Activated CD4-positive, alpha-beta memory T cell treated with anti-CD3 and anti-CD28 coated beads for 36 hours (primary cell): Measurements from ENCODE around the gene BANP. TPM values are rescaled to one million over a fixed set of nuclear protein-coding genes. Genes with fewer than 3 reads are reported as not detected.
A peak's percentile ranks its signal among the peaks of the same experiment; 100 is the strongest.
"Not testable (repeated sequence)": the region's sequence is repeated elsewhere in the genome, so short reads cannot be mapped to it uniquely, and the experiment has no call there.

Experiments
- CTCF ChIA-PET: fragments of 350-600 bp; sonication (Branson Sonifier 250); formaldehyde crosslinking; loops from one replicate; lab custom pipeline; 2021; ENCODE audit warnings: antibody characterized with exemption, inconsistent platforms; lab: Charles Lee
- POLR2A ChIA-PET: fragments of 350-600 bp; sonication (Branson Sonifier 250); formaldehyde crosslinking; loops from one replicate; lab custom pipeline; 2021; ENCODE audit warnings: antibody characterized with exemption; lab: Charles Lee
- DNase-seq: peaks from one replicate; pipeline ENCODE4 v3.0.0-alpha.2; 2020
- H3K27ac Mint-ChIP-seq: one replicate; pipeline ENCODE4 v1.8.0; 2021; ENCODE audit warnings: mixed read lengths
- H3K27me3 Mint-ChIP-seq: one replicate; pipeline ENCODE4 v1.8.0; 2021; ENCODE audit warnings: mixed read lengths
- H3K36me3 Mint-ChIP-seq: one replicate; pipeline ENCODE4 v1.8.0; 2021; ENCODE audit warnings: mixed read lengths
- H3K4me1 Mint-ChIP-seq: one replicate; pipeline ENCODE4 v1.8.0; 2021; ENCODE audit warnings: low read depth, mixed read lengths
- H3K4me3 Mint-ChIP-seq: one replicate; pipeline ENCODE4 v1.8.0; 2021; ENCODE audit warnings: mild to moderate bottlenecking, mixed read lengths
- H3K9me3 Mint-ChIP-seq: one replicate; pipeline ENCODE4 v1.8.0; 2021; ENCODE audit warnings: mixed read lengths
- intact Hi-C: fragments of 100-400 bp; cut with micrococcal nuclease; formaldehyde crosslinking; loops from one replicate; pipeline ENCODE4 v1.15.1; 2023
- total RNA-seq, 2 experiments: library from RNA; stranded (reverse); gene quantifications; one replicate each; pipeline ENCODE4 v1.2.3, GENCODE V29; 2021

Gene BANP
- total RNA-seq, 2 experiments from 2014 or later, result 29.6 to 30.6 TPM

DNA sequence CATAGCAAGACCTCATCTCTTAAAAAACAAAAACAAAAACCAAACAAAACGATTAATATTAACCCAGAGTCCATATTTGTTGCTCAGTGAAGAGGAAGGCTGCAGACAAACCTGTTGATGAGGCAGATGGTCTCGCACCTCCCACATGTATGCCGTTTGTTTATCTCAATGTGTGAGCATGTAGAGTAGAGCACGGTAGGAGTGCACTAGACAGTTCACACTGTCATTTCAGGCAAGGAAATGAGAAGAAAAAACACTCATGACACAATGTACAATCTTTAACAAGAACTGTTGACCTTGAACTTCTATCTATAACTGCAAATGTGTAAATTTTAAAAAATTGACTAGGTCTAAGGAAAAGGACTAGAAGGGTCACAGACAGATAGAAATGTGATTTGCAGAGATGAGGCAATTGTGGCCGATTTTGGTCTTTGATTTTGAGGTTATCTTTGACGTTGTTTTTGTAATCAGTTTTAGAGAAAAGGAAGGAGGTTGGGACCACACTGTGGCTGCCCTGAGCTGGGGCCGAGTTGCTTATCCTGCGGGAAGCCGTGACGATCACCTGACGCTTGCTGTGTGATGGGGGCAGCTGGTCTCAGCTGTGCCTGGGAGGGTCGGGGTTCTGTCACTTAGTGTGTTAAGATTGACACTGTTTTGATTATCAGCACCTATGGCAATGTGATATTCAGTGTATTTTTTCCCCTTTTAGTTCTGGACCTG is 28.8 kb downstream of the BANP start:
- peak overlapping the region; percentile 4 for H3K27ac Mint-ChIP-seq
- peaks cover 59% of the 10 kb centered on the region for H3K4me1 Mint-ChIP-seq
- intact Hi-C loops, CTCF ChIA-PET, DNase-seq, POLR2A ChIA-PET, H3K9me3 Mint-ChIP-seq, H3K27me3 Mint-ChIP-seq, H3K4me3 Mint-ChIP-seq: not testable (repeated sequence)
- peaks cover 32% of the 10 kb centered on the region for H3K36me3 Mint-ChIP-seq

DNA sequence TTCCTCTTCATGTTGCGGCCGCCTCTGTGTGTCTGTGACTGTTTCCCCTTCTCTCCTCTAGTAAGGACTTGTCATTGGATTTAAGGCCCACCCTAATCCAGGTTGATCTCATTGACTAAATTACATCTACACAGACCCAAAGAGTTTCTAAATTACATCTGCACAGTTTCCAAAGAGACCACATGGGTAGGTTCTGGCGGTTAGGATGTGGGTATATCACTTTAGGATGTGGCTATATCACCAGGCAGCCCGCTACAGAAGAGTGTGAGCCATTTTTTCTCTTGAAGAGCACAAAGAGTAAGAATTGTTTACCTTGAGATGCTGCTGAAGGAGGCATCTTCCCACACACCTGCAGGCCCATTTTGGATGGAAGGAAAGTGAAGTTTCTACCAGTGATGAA is 30.1 kb downstream of the BANP start:
- Mint-ChIP-seq H3K27ac (peak overlapping the region; percentile 40), H3K36me3 (peaks cover 35% of the 10 kb centered on the region), H3K4me1 (peaks cover 70% of the 10 kb centered on the region)
- DNase-seq, intact Hi-C loops, H3K9me3 Mint-ChIP-seq, H3K27me3 Mint-ChIP-seq, POLR2A ChIA-PET, H3K4me3 Mint-ChIP-seq, CTCF ChIA-PET: not testable (repeated sequence)

DNA sequence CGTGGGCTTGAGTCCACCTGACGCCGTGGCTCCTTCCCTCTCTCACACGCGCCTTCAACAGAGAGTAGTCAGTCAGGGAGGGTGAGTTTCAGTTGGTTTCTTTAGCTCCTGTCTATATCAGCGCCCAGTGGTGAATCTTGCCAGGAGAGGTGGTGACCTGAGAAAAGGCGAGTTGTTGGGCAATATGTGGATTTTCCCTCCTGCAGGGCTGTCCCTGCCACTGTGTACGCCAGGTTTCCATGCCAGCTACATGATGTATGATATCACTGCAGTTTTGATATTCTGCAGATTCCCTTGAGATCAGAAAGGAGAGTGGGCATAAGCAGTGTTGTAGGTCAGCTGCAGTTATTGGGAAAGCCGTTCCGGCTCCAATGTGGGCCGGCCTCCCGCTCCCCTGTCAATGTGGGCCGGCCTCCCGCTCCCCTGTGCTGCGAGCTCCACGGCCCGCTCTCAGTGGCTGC is 31.4 kb downstream of the BANP start:
- POLR2A ChIA-PET, result interaction anchor here (0.6 kb wide), 1 partner anchor 11 kb away, joined by 3 read pairs; no protein-coding TSS in a partner anchor
- no peak overlapping the region for H3K4me3 Mint-ChIP-seq
- no peak for DNase-seq
- H3K27me3 Mint-ChIP-seq, result no peaks in the 10 kb centered on the region
- intact Hi-C loops, result loop anchor here (1.0 kb wide), 1 partner anchor 19 kb away; no protein-coding TSS in a partner anchor
- no peaks in the 10 kb centered on the region for H3K9me3 Mint-ChIP-seq
- peaks cover 33% of the 10 kb centered on the region for H3K36me3 Mint-ChIP-seq
- CTCF ChIA-PET, result no interaction called here
- H3K4me1 Mint-ChIP-seq, result peaks cover 68% of the 10 kb centered on the region
- H3K27ac Mint-ChIP-seq, result peak overlapping the region; percentile 29

DNA sequence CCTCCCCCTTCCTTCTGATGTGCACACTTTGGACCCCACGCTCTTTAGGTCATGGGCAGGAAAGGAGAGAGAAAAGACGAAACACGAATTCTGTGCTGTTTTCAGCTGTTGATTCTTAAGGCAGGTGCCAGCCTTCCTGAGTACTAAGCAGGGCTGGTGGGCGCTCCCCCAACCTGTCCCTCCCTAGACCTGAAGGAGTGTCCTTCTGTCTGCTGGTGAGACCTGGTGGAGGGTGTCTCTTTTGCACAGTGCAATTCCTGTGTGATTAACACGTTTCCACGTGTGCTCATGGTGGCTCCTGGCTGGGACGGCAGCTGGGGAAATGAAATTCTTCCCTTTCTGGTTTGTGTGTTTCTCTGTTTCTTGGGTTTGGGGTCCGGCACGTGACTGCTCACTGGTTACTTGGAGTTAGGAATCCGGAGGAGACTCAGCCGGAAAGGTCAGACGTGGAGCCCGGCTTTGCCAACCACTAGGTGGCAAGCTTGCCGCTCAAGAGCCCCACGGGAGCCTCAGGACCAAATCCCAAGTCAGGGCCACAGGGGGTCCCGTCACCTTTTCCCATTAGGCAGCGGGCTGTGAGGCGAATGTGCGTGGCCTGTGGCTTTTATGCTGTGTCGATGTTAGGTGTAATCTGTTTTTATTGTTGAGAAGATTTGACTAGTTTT is 32.0 kb downstream of the BANP start:
- peaks cover 65% of the 10 kb centered on the region for H3K4me1 Mint-ChIP-seq
- CTCF ChIA-PET, DNase-seq, POLR2A ChIA-PET, H3K27me3 Mint-ChIP-seq, H3K9me3 Mint-ChIP-seq, H3K4me3 Mint-ChIP-seq: not testable (repeated sequence)
- peak overlapping the region; percentile 64 for H3K27ac Mint-ChIP-seq
- intact Hi-C loops, result loop anchor here (1.0 kb wide), 1 partner anchor 20 kb away; no protein-coding TSS in a partner anchor
- H3K36me3 Mint-ChIP-seq, result peaks cover 33% of the 10 kb centered on the region

DNA sequence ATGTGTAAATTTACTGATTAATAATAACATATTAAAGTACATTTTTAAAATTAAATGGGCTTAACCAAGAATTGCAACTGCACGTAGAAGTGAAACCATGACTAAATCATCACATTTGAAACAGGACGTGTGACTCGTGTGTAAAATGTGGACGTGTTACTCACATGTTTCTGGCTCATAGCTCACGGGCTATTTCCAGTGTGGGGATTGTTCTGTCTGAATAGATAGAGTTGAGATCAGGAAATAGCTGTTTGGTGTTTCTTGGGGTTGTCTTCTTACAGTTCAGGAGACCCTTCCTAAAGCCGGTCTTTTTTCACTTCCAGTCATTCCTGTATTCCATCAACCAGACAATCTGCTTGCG is 32.5 kb downstream of the BANP start:
- H3K4me3 Mint-ChIP-seq, H3K9me3 Mint-ChIP-seq, CTCF ChIA-PET, H3K27me3 Mint-ChIP-seq: not testable (repeated sequence)
- intact Hi-C loops, result loop anchor here (1.0 kb wide), 1 partner anchor 20 kb away; no protein-coding TSS in a partner anchor
- Mint-ChIP-seq H3K27ac (peak overlapping the region; percentile 73), H3K4me1 (peaks cover 60% of the 10 kb centered on the region), H3K36me3 (peaks cover 33% of the 10 kb centered on the region)
- peak; percentile 58 for DNase-seq
- POLR2A ChIA-PET, result interaction anchor here (1.1 kb wide), 1 partner anchor 20 kb away, joined by 3 read pairs; no protein-coding TSS in a partner anchor

DNA sequence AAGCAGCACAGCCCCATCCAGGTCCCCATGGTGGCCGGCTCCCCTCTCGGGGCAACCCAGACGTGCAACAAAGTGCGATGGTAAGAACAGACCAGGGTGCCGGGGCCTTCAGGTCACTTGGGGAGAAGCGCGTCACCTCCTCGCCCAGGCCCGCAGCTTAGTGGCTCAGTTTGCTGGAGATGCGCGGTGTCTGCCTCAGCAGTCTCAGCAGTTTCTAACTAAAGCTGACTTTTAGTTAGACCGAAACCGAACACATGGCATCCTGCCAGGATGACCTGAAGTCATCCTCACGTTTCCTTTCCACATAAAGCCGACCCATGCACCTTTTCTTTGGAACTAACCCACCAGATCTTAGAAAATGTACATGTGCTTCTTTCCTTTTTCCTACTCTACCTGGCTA is 32.9 kb downstream of the BANP start:
- Mint-ChIP-seq H3K36me3 (peaks cover 35% of the 10 kb centered on the region), H3K4me1 (peaks cover 56% of the 10 kb centered on the region), H3K27ac (peak overlapping the region; percentile 73)
- H3K4me3 Mint-ChIP-seq, H3K27me3 Mint-ChIP-seq, intact Hi-C loops, H3K9me3 Mint-ChIP-seq, CTCF ChIA-PET: not testable (repeated sequence)
- DNase-seq, result peak; percentile 51
- POLR2A ChIA-PET, result interaction anchor here (1.1 kb wide), 1 partner anchor 21 kb away, joined by 3 read pairs; no protein-coding TSS in a partner anchor

DNA sequence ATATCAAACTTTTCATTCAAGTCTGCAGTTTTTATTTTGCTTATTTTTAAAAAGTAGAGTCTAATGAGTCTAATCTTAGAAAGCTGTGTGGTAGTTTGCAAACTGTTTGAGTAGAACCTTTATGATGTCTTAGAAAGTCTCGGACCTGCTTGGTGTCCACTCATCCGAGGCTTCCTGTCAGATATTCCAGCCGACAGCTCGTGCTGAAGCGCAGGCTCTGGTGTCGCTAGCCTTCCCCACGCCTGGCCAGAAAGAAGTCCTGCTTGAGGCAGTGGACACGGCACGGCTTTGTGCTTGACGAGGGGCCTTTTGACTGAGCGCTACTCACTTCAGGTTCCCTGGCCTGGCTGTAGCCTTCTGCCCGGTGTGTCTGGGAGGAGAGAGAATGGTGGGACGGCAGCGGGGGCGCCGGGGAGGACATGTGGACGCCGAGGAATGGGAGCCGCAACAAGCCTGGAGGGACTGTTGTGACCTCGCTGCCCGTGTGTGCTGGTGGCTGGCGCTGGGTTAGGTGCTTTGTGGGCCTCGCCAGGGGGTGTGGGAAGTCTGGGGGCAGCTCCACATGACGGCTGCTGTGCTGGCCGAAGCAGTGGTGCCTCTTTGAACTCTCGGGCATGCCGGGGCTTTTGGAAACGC is 33.5 kb downstream of the BANP start:
- no peaks in the 10 kb centered on the region for H3K9me3 Mint-ChIP-seq
- H3K36me3 Mint-ChIP-seq, result peaks cover 37% of the 10 kb centered on the region
- H3K27ac Mint-ChIP-seq, result peak overlapping the region; percentile 73
- intact Hi-C loops, result no loop called here
- H3K4me1 Mint-ChIP-seq, result peaks cover 51% of the 10 kb centered on the region
- H3K27me3 Mint-ChIP-seq, result no peaks in the 10 kb centered on the region
- ChIA-PET CTCF (no interaction called here), POLR2A (interaction anchor here (1.1 kb wide), 1 partner anchor 21 kb away, joined by 3 read pairs; no protein-coding TSS in a partner anchor)
- no peak overlapping the region for H3K4me3 Mint-ChIP-seq
- no peak for DNase-seq

DNA sequence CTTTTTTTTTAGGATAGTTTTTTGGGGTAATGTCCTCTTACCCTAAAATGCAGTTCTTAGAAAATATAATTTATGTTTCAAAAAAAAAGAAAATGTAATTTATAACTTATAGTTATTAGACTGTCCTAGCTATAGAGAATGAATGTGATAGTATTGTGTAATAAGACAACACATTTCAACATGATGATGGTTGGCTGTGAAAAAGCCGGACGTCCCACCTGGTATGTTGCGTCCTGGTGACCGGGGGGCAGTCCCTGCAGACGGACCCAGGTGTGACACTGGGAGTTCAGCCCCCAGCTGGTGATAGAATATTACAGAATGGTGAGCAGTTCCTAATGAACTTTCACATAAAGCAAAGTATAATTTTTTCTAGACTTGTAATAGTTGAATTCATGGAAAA is 34.3 kb downstream of the BANP start:
- peaks cover 46% of the 10 kb centered on the region for H3K4me1 Mint-ChIP-seq
- POLR2A ChIA-PET, H3K9me3 Mint-ChIP-seq, H3K27me3 Mint-ChIP-seq, H3K4me3 Mint-ChIP-seq, intact Hi-C loops, DNase-seq: not testable (repeated sequence)
- peak overlapping the region; percentile 92 for H3K27ac Mint-ChIP-seq
- CTCF ChIA-PET, result interaction anchor here (0.7 kb wide), 1 partner anchor 203 kb away, joined by 3 read pairs; no protein-coding TSS in a partner anchor
- peaks cover 35% of the 10 kb centered on the region for H3K36me3 Mint-ChIP-seq

DNA sequence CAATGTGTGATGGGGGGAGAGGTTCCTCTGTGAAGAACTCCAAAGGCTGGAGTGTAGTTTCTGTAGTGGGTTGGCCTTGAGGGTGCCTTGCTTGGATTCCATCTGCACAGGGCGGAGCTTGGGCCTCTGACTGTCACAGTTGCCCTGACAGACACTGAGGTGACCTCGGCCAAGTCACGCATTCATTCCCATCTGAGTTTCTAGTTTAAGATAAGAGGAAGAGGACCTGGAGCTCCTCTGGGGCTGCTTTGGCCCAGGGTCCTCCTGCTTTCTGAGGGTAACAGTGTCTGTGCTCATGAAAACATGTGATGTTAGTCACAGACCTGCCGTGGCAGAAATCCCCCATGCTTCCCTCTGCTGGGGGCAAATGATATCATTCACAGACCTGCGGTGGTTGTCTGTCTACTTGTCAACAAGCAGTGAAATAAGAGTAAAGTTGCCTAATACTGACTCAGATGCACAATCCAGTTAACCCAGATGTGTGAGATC is 35.2 kb downstream of the BANP start:
- H3K27me3 Mint-ChIP-seq, intact Hi-C loops, POLR2A ChIA-PET, H3K9me3 Mint-ChIP-seq, CTCF ChIA-PET, H3K4me3 Mint-ChIP-seq: not testable (repeated sequence)
- Mint-ChIP-seq H3K4me1 (peaks cover 41% of the 10 kb centered on the region), H3K27ac (peak overlapping the region; percentile 92), H3K36me3 (peaks cover 35% of the 10 kb centered on the region)
- peak; percentile 72 for DNase-seq

DNA sequence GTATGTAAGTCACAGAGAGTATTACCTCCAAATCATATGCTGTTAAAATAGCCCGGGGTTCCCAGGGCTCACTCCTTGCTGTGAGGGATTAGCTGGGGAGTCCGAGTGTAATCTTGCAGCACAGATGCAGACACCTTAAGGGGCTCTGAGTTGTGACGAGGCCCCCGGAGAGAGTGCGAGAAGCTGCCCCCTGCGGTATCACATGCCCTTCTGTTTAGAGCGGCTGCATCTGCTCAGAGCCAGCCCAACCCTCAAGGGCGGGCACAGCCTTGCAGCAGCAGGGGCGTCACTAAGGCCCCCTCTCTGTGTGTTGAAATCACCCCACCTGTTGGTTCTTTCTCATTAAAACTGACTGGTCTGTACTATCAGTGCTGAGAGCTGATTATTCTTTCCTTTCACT is 37.4 kb downstream of the BANP start:
- H3K4me3 Mint-ChIP-seq, H3K27me3 Mint-ChIP-seq, intact Hi-C loops, POLR2A ChIA-PET, H3K27ac Mint-ChIP-seq, DNase-seq, CTCF ChIA-PET, H3K9me3 Mint-ChIP-seq: not testable (repeated sequence)
- Mint-ChIP-seq H3K36me3 (peaks cover 22% of the 10 kb centered on the region), H3K4me1 (peaks cover 27% of the 10 kb centered on the region)

DNA sequence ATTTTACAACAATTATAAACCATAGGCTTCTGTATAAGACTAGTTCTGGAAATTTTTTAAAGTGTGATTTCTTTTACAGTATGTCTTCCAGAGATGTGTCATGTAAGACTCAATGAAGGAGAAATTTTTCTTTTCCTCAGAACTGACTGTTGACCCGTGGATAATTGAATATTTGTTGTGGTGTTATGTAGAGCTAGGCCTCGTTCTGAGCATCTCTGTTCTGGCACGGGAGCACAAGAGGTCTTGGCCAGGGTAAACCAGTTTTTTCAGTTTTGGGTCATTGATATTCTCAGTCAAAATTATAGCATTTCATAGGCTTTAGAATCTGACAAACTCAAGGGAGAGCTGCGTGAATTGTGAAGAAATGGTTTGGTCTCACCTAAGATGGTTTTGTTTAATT is 39.0 kb downstream of the BANP start:
- DNase-seq, H3K27me3 Mint-ChIP-seq, H3K9me3 Mint-ChIP-seq, CTCF ChIA-PET, H3K27ac Mint-ChIP-seq, intact Hi-C loops, POLR2A ChIA-PET, H3K4me3 Mint-ChIP-seq: not testable (repeated sequence)
- H3K4me1 Mint-ChIP-seq, result peaks cover 12% of the 10 kb centered on the region
- H3K36me3 Mint-ChIP-seq, result peaks cover 15% of the 10 kb centered on the region

DNA sequence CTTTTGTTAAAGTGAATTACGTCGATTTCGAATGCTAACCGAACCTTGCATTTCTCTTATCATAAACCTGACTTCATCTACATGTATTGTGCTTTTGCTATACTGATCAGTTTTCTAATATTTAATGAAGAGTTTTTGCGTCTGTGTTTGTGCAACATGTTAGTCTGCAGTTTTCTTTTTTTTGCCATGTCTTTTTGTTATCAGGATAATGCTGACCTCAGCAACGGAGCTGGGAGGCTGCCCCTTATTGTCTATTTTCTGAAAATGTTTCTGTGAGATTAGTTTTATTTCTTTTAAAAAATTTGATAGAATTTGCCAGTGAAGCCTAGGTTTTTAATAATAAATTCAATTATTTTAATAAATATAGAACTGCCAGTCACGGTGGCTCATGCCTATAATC is 40.9 kb downstream of the BANP start:
- POLR2A ChIA-PET, H3K36me3 Mint-ChIP-seq, intact Hi-C loops, H3K9me3 Mint-ChIP-seq, H3K27ac Mint-ChIP-seq, CTCF ChIA-PET, H3K27me3 Mint-ChIP-seq, H3K4me1 Mint-ChIP-seq, H3K4me3 Mint-ChIP-seq, DNase-seq: not testable (repeated sequence)
